ENCODE results near the gene UCK1.

GRCh38 chr9:131511416-131511815 lies 19.6 kb downstream of the UCK1 start:
- TF ChIP-seq CTCF (IDR thresholded peaks at IDR 0.05; ENCODE audit: low read depth, low read length, poor library complexity, severe bottlenecking) (no peak), EZH2phosphoT487 (IDR thresholded peaks at IDR 0.05; ENCODE audit: borderline replicate concordance, low read length) (no peak)

All from DOHH2 (cell line).